ENCODE results near the gene THAP11.

GRCh38 chr16:67868290-67868689, 26.2 kb downstream of the THAP11 start:
- no peak for TF ChIP-seq USF1 (IDR thresholded peaks at IDR 0.05; ENCODE audit: borderline replicate concordance, low read depth)
- no peak for TF ChIP-seq POLR2AphosphoS5 (IDR thresholded peaks at IDR 0.05; ENCODE audit: low read depth, low read length)
- TF ChIP-seq NRF1 (IDR thresholded peaks at IDR 0.05; ENCODE audit: low read depth, low read length), result no peak
- TF ChIP-seq CTCF (IDR thresholded peaks at IDR 0.05), result no peak
- no peak for TF ChIP-seq RXRA (IDR thresholded peaks at IDR 0.05; ENCODE audit: borderline replicate concordance, low read depth)
